T-cell (primary cell): ENCODE measurements around the gene ZNF28. TPM values are rescaled to one million over a fixed set of nuclear protein-coding genes. Genes with fewer than 3 reads are reported as not detected.

Source experiments
- ATAC-seq, 4 experiments: fragments of 200-7000 bp in 3 of 4; fragments of 150-1000 bp in 1 of 4; cut with Tn5 transposase; replicated peaks in 1 of 4; 1 replicate in 3 of 4; 2 replicates in 1 of 4; pipeline ENCODE4 v1.10.0; 2021; ENCODE audit warnings: moderate library complexity in 3 of 4, mild to moderate bottlenecking in 2 of 4, moderate number of reproducible peaks in 1 of 4
- CTCF ChIA-PET, 2 donors: fragments of 300-600 bp; sonication (Branson Sonifier 250); formaldehyde crosslinking; loops; one replicate each; lab custom pipeline; 2022; ENCODE audit warnings: antibody characterized with exemption in 2 of 2; lab: Charles Lee
- POLR2A ChIA-PET, 2 donors: fragments of 300-600 bp; sonication (Branson Sonifier 250); formaldehyde crosslinking; loops; one replicate each; lab custom pipeline; 2022; ENCODE audit warnings: antibody characterized with exemption in 2 of 2; lab: Charles Lee
- DNase-seq, 35 experiments: peaks; one replicate each; pipeline versions ENCODE4 v3.0.0 to v3.0.0-alpha.2; 2013 to 2023
- H3K27ac ChIP-seq: one replicate; pipeline ENCODE4 v1.5.1; 2013; ENCODE audit warnings: low read length
- H3K27me3 ChIP-seq, 2 experiments: replicated peaks in 1 of 2; 1 replicate in 1 of 2; 2 replicates in 1 of 2; pipeline versions ENCODE4 v1.6.1 to v1.7.0; 2013; ENCODE audit warnings: low read length in 1 of 2, mixed read lengths in 1 of 2; ENCODE audit not compliant: control insufficient read depth in 2 of 2, insufficient read depth in 2 of 2; ENCODE audit errors: extremely low read depth in 1 of 2
- H3K36me3 ChIP-seq, 2 donors: 1 replicate in 1 of 2; 2 replicates in 1 of 2; pipeline versions ENCODE4 v1.6.1 to v1.7.0; 2013; ENCODE audit warnings: low read length in 1 of 2; ENCODE audit not compliant: control insufficient read depth in 2 of 2, insufficient read depth in 1 of 2; ENCODE audit errors: extremely low read depth in 1 of 2
- H3K4me1 ChIP-seq, 2 experiments: 1 replicate in 1 of 2; 2 replicates in 1 of 2; pipeline versions ENCODE4 v1.6.1 to v1.7.0; 2013; ENCODE audit warnings: low read length in 2 of 2, mixed read lengths in 1 of 2; ENCODE audit not compliant: insufficient read depth in 2 of 2, control insufficient read depth in 1 of 2; ENCODE audit errors: extremely low read depth in 1 of 2
- H3K4me3 ChIP-seq, 2 donors: 1 replicate in 1 of 2; 2 replicates in 1 of 2; pipeline versions ENCODE4 v1.5.1 to v1.7.0; 2013; ENCODE audit warnings: mild to moderate bottlenecking in 2 of 2, low read length in 1 of 2, moderate library complexity in 1 of 2; ENCODE audit not compliant: control insufficient read depth in 1 of 2; ENCODE audit errors: extremely low read depth in 1 of 2
- H3K9me3 ChIP-seq: 2 replicates; pipeline ENCODE4 v1.7.0; 2013
- H3K27ac Mint-ChIP-seq, 2 donors: one replicate each; pipeline ENCODE4 v1.8.0; 2020 to 2021; ENCODE audit warnings: mild to moderate bottlenecking in 2 of 2, mixed read lengths in 2 of 2
- H3K27me3 Mint-ChIP-seq, 2 donors: one replicate each; pipeline ENCODE4 v1.8.0; 2021 to 2022; ENCODE audit warnings: mixed read lengths in 2 of 2
- H3K36me3 Mint-ChIP-seq: one replicate; pipeline ENCODE4 v1.8.0; 2021; ENCODE audit warnings: mixed read lengths
- H3K4me1 Mint-ChIP-seq, 3 donors: one replicate each; pipeline ENCODE4 v1.8.0; 2020 to 2022; ENCODE audit warnings: mixed read lengths in 3 of 3, mild to moderate bottlenecking in 1 of 3
- H3K4me3 Mint-ChIP-seq, 3 donors: one replicate each; pipeline ENCODE4 v1.8.0; 2020 to 2022; ENCODE audit warnings: mild to moderate bottlenecking in 3 of 3, mixed read lengths in 3 of 3, moderate library complexity in 3 of 3
- H3K9me3 Mint-ChIP-seq, 3 donors: one replicate each; pipeline ENCODE4 v1.8.0; 2020 to 2022; ENCODE audit warnings: mixed read lengths in 3 of 3
- WGBS: methylation state at CpG from one replicate; pipeline ENCODE4 v1.1.5; 2013; ENCODE audit warnings: missing lambda C conversion rate; ENCODE audit not compliant: insufficient coverage; 5-methylcytosine and 5-hydroxymethylcytosine counted together
- total RNA-seq, 35 experiments: library from RNA in 6 of 35; stranded (reverse) in 6 of 35; fragments of 120-200 nt in 1 of 35; gene quantifications; one replicate each; pipeline versions ENCODE4 v1.2.1 to v1.2.4 and lab custom pipeline; 2013 to 2026

Gene ZNF28
- total RNA-seq, 5 donors from 2014 or later (not counting 1 experiment from before 2014, with no cell fraction given) = 7.7 to 19.5 (median 17.4) TPM

DNA sequence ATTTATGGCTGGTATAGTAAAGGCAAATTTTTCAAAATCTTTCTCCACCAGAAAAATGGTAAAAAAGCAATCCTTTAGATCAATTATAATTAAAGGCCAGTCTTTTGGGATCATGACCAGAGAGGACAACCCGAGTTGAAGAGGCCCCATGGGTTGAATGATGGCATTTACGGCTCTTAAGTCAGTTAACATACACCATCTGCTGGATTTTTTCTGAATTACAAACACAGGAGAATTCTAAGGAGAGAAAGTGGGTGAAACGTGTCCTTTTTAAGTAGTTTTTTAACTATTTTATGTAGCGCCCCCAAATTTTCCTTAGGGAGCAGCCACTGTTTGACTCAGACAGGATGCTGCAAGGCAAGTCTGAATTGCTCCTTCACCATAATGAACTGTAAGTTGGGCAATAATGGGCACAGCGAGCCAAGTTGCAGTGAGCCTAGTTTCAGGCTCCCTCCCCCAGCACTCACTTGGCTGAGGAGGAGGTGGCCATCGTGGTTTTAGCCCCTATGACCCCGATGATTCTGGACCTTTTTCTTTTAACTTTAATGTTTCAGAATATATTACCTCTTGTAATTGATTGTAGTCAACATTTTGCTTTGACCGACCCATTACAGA is 73.0 kb downstream of the ZNF28 start:
- Histone ChIP-seq H3K9me3 (no peaks in the 10 kb centered on the region), H3K4me3 (no peak overlapping the region), H3K4me1 (peaks cover 3 to 5% of the 10 kb centered on the region in 2 experiments), H3K27me3 (no peaks in the 10 kb centered on the region), H3K27ac (no peak overlapping the region), H3K36me3 (no peaks in the 10 kb centered on the region)
- peak in 1 of 4 experiments; percentile 56 for ATAC-seq
- H3K27me3 Mint-ChIP-seq = no peaks in the 10 kb centered on the region
- H3K36me3 Mint-ChIP-seq = no peaks in the 10 kb centered on the region
- WGBS = 83% methylated on average over 1 of the region's 8 CpGs
- H3K27ac Mint-ChIP-seq = no peak overlapping the region
- peaks cover 0 to 2% (median 0%) of the 10 kb centered on the region in 3 donors for H3K9me3 Mint-ChIP-seq
- peaks cover 0 to 10% (median 8%) of the 10 kb centered on the region in 3 donors for H3K4me1 Mint-ChIP-seq
- ChIA-PET CTCF (interaction anchor here in 1 of 2 donors (1.2 kb wide), 1 partner anchor 403 kb away, joined by 3 read pairs; no protein-coding TSS in a partner anchor), POLR2A (no interaction called here)
- no peak overlapping the region for H3K4me3 Mint-ChIP-seq
- DNase-seq = peak in 4 of 35 experiments; percentile 5 to 72 (median 9)

Other genes starting within 250 kb of the ZNF28 start
- 10 to 100 TPM; 63.9 to 99.4 (median 84.6) TPM for gene ZNF83, start 183.3 kb downstream of the ZNF28 start, total RNA-seq
- gene ZNF611, start 86.6 kb downstream of the ZNF28 start, total RNA-seq = 10 to 100 TPM; 31.5 to 46.2 (median 37.0) TPM
- 10 to 100 TPM; 11.4 to 52.4 (median 24.5) TPM for gene ZNF600, start 34.8 kb downstream of the ZNF28 start, total RNA-seq
- 10 to 100 TPM; 14.5 to 23.6 (median 18.3) TPM for gene ZNF468, start 36.0 kb upstream of the ZNF28 start, total RNA-seq
- 10 to 100 TPM in 2 of 5 donors, 1 to 10 TPM in 3; 9.1 to 20.5 (median 9.7) TPM for gene ZNF320, start 76.0 kb upstream of the ZNF28 start, total RNA-seq
- gene ZNF888, start 101.8 kb upstream of the ZNF28 start, total RNA-seq = 1 to 10 TPM; 2.7 to 5.6 (median 4.5) TPM
- gene ZNF816, start 141.2 kb upstream of the ZNF28 start, total RNA-seq = 10 to 100 TPM in 3 of 5 donors, 1 to 10 TPM in 2; 6.4 to 23.4 (median 19.0) TPM
- not detected for gene ERVV-1, start 192.3 kb upstream of the ZNF28 start, total RNA-seq
- gene ERVV-2, start 223.1 kb upstream of the ZNF28 start, total RNA-seq = not detected